K562 (cell line): ENCODE data around the gene DUSP5. TPM values are rescaled to one million over a fixed set of nuclear protein-coding genes. Genes with fewer than 3 reads are reported as not detected.

Source experiments
- ATAC-seq: fragments of 200-7000 bp; cut with Tn5 transposase; 3 replicates; pipeline ENCODE4 v1.9.1; 2020; ENCODE audit warnings: moderate library complexity
- BruUV-seq: library from RNA; stranded (reverse); fragments of 400-500 nt; replicated peaks from 2 replicates; lab custom pipeline; 2021; lab: Mats Ljungman, UMichigan
- CTCF ChIA-PET: fragments of 300-600 bp; formaldehyde crosslinking; extraction: SDS; loops from one replicate; lab custom pipeline; 2021; ENCODE audit warnings: low intra/inter-chr PET ratio; lab: Yijun Ruan, JAX
- POLR2A ChIA-PET: fragments of 300-600, 350-650 bp; sonication (Branson Sonifier 250); formaldehyde crosslinking; extraction: SDS; loops from one replicate; lab custom pipeline; 2021; ENCODE audit warnings: antibody characterized with exemption, inconsistent platforms; lab: Yijun Ruan, JAX
- DNase-seq, 4 experiments: peaks; one replicate each; pipeline versions ENCODE4 v3.0.0 to v3.0.0-alpha.2; 2011 to 2018; ENCODE audit warnings: low spot score in 3 of 4, mixed read lengths in 3 of 4; ENCODE audit errors: extremely low read depth in 1 of 4
- FAIRE-seq: peaks from 2 replicates; lab custom pipeline; 2011; peaks lifted over from hg19 to GRCh38; lab: Jason Lieb, UNC
- H2AFZ ChIP-seq: 2 replicates; pipeline ENCODE4 v1.6.0; 2011; ENCODE audit warnings: low read depth, low read length, control low read depth, inconsistent platforms
- H3K27ac ChIP-seq: fragments of 200-600 bp; 3 replicates; pipeline ENCODE4 v1.8.0; 2011; ENCODE audit warnings: low read depth, mild to moderate bottlenecking, control low read depth, inconsistent platforms, low read length, moderate library complexity, mixed read lengths; ENCODE audit errors: extremely low read depth
- H3K27me3 ChIP-seq, 2 experiments: fragments of 300-600 bp in 1 of 2; 2 replicates in 1 of 2; 3 replicates in 1 of 2; pipeline versions ENCODE4 v1.6.0 to v1.8.0; 2011; ENCODE audit warnings: inconsistent platforms in 2 of 2, low read length in 2 of 2, mild to moderate bottlenecking in 1 of 2, mixed read lengths in 1 of 2, moderate library complexity in 1 of 2; ENCODE audit not compliant: control insufficient read depth in 2 of 2, insufficient read depth in 2 of 2
- H3K36me3 ChIP-seq: fragments of 300-600 bp; 3 replicates; pipeline ENCODE4 v1.8.0; 2011; ENCODE audit warnings: mild to moderate bottlenecking, low read length, inconsistent platforms; ENCODE audit not compliant: control insufficient read depth, insufficient read depth
- H3K4me1 ChIP-seq, 2 experiments: fragments of 200-600 bp in 1 of 2; replicated peaks in 1 of 2; 2 replicates in 1 of 2; 3 replicates in 1 of 2; pipeline versions ENCODE4 v1.5.1 to v1.8.0; 2011; ENCODE audit warnings: inconsistent platforms in 2 of 2, low read length in 2 of 2, mild to moderate bottlenecking in 1 of 2, mixed read lengths in 1 of 2, moderate library complexity in 1 of 2; ENCODE audit not compliant: control insufficient read depth in 2 of 2, insufficient read depth in 2 of 2
- H3K4me2 ChIP-seq: 2 replicates; pipeline ENCODE4 v1.6.1; 2011; ENCODE audit warnings: low read length, control low read depth, inconsistent platforms, mixed read lengths; ENCODE audit not compliant: insufficient read depth
- H3K4me3 ChIP-seq: fragments of 200-600 bp; sonication (generic), shearing (Covaris generic); 2 replicates; pipeline ENCODE4 v1.5.1; 2016; ENCODE audit warnings: control low read depth, inconsistent platforms
- H3K79me2 ChIP-seq: fragments of 200-600 bp; 3 replicates; pipeline ENCODE4 v1.8.0; 2011; ENCODE audit warnings: low read length, inconsistent platforms; ENCODE audit not compliant: control insufficient read depth, insufficient read depth
- H3K9ac ChIP-seq, 2 experiments: 2 replicates each; pipeline versions ENCODE4 v1.6.0 to v1.6.1; 2011; ENCODE audit warnings: low read depth in 2 of 2, low read length in 2 of 2, control low read depth in 1 of 2, inconsistent platforms in 1 of 2, mild to moderate bottlenecking in 1 of 2, mixed read lengths in 1 of 2; ENCODE audit not compliant: insufficient read depth in 1 of 2
- H3K9me1 ChIP-seq: one replicate; pipeline ENCODE4 v1.6.0; 2011; ENCODE audit warnings: inconsistent platforms, mild to moderate bottlenecking, low read length, moderate library complexity; ENCODE audit not compliant: control insufficient read depth, insufficient read depth
- H3K9me3 ChIP-seq: replicated peaks from 2 replicates; pipeline ENCODE4 v1.5.1; 2011; ENCODE audit warnings: low read depth, low read length, inconsistent platforms; ENCODE audit not compliant: control insufficient read depth, insufficient read depth
- H4K20me1 ChIP-seq: replicated peaks from 2 replicates; pipeline ENCODE4 v1.6.1; 2011; ENCODE audit warnings: low read length, inconsistent platforms, mixed read lengths; ENCODE audit not compliant: control insufficient read depth, insufficient read depth
- ATF4 ChIP-seq: fragments of 450-650 bp; formaldehyde crosslinking; IDR thresholded peaks from 2 replicates; pipeline ENCODE4 v1.4.0; 2022; ENCODE audit warnings: mild to moderate bottlenecking, moderate library complexity
- BRD4 ChIP-seq: fragments of 200-600 bp; sonication (generic); IDR thresholded peaks from 2 replicates; pipeline ENCODE4 v1.6.1; 2017; ENCODE audit warnings: inconsistent platforms
- C11orf30 ChIP-seq: fragments of 450-650 bp; IDR thresholded peaks from 2 replicates; pipeline ENCODE4 v1.6.1; 2016; ENCODE audit warnings: low read depth, mild to moderate bottlenecking
- CREB3L1 ChIP-seq: fragments of 450-650 bp; IDR thresholded peaks from 2 replicates; pipeline ENCODE4 v1.6.1; 2014; ENCODE audit warnings: low read depth, mild to moderate bottlenecking, moderate library complexity, borderline replicate concordance
- CUX1 ChIP-seq: fragments of 200-800 bp; sonication (Bioruptor generic); IDR thresholded peaks from 2 replicates; pipeline ENCODE4 v1.6.1; 2016; ENCODE audit warnings: missing genetic modification characterization, missing compliant biosample characterization
- GTF2F1 ChIP-seq: IDR thresholded peaks from 2 replicates; pipeline ENCODE4 v1.6.1; 2011; ENCODE audit warnings: low read depth, low read length, improper control_type of control experiment
- MTF1 ChIP-seq: fragments of 250-450 bp; sonication (Bioruptor Pico); IDR thresholded peaks from 2 replicates; pipeline ENCODE4 v1.9.0; 2021; ENCODE audit warnings: moderate library complexity, mild to moderate bottlenecking, inconsistent platforms, borderline replicate concordance
- MXI1 ChIP-seq: IDR thresholded peaks from 2 replicates; pipeline ENCODE4 v1.6.1; 2011; ENCODE audit warnings: low read depth, mild to moderate bottlenecking, improper control_type of control experiment, low read length
- NR2C2 ChIP-seq, 2 experiments: fragments of 200-800 bp in 1 of 2; sonication (Bioruptor generic) in 1 of 2; sonication (generic) in 1 of 2; formaldehyde crosslinking in 1 of 2; IDR thresholded peaks; 2 replicates each; pipeline versions ENCODE4 v1.6.1 to v1.8.0; 2016 to 2022; ENCODE audit warnings: mild to moderate bottlenecking in 1 of 2, missing compliant biosample characterization in 1 of 2, missing genetic modification characterization in 1 of 2, missing genetic modification reagents in 1 of 2
- PHTF2 ChIP-seq: fragments of 250-450 bp; sonication (Bioruptor Pico); IDR thresholded peaks from 2 replicates; pipeline ENCODE4 v1.5.0; 2021; ENCODE audit warnings: mild to moderate bottlenecking
- TGIF2 ChIP-seq: sonication (generic); formaldehyde crosslinking; IDR thresholded peaks from 2 replicates; pipeline ENCODE4 v1.8.1; 2022; ENCODE audit warnings: mild to moderate bottlenecking, missing genetic modification reagents, moderate library complexity
- ZBTB1 ChIP-seq: sonication (generic); formaldehyde crosslinking; IDR thresholded peaks from 2 replicates; pipeline ENCODE4 v1.8.1; 2023; ENCODE audit warnings: missing genetic modification reagents, low read depth, mild to moderate bottlenecking, borderline replicate concordance
- ZNF696 ChIP-seq: fragments of 250-450 bp; sonication (Bioruptor Pico); conservative IDR thresholded peaks from 2 replicates; pipeline ENCODE4 v1.4.0; 2020; ENCODE audit warnings: mild to moderate bottlenecking, moderate library complexity
- WGBS: fragments of 100-300 bp; shearing (Covaris generic); methylation state at CpG from one replicate; pipeline ENCODE4 v1.1.6; 2016; ENCODE audit warnings: low coverage, mixed read lengths; ENCODE audit not compliant: insufficient coverage; ENCODE audit errors: missing lambda C conversion rate; 5-methylcytosine and 5-hydroxymethylcytosine counted together
- in situ Hi-C: fragments of 300-500 bp; cut with MboI; formaldehyde crosslinking; loops from 4 replicates; pipeline ENCODE4 v1.15.0; 2018; ENCODE audit warnings: inconsistent platforms, mixed read lengths
- intact Hi-C: fragments of 100-400 bp; cut with micrococcal nuclease; formaldehyde crosslinking; loops from 2 replicates; pipeline ENCODE4 v1.14.2; 2022
- polyA plus RNA-seq, 8 experiments: library from polyadenylated mRNA; depleted of rRNA in 4 of 8; stranded (reverse) in 5 of 8; unstranded in 3 of 8; fragments of >200 nt; fragmentation: Nextera tagmentation in 2 of 8; fragmentation: Illumina TruSeq in 1 of 8; extraction: Ambion mirVana in 2 of 8; extraction: Trizol in 1 of 8; gene quantifications; 2 replicates each; pipeline versions ENCODE4 v1.2.1 to v1.2.3, GENCODE V29; 2011 to 2014; ENCODE audit warnings: inconsistent platforms in 1 of 8, missing spikeins in 1 of 8
- total RNA-seq, 7 experiments: library from RNA; depleted of rRNA in 6 of 7; stranded (reverse); fragments of >200 nt in 6 of 7; fragmentation: Illumina TruSeq in 2 of 7; extraction: Trizol in 2 of 7; gene quantifications; 2 replicates each; pipeline versions ENCODE4 v1.2.1 to v1.2.3, GENCODE V29; 2011 to 2021; ENCODE audit warnings: low replicate concordance in 1 of 7

Gene DUSP5
- total and polyA plus RNA-seq, 9 of the 15 experiments (the other 6 are each of a cell fraction or from before 2014, with no cell fraction given): 0.49 to 3.4 (median 2.0) TPM

- WGBS: 5% methylated on average over 4 of the region's 4 CpGs
- ATAC-seq (no peak), FAIRE-seq (no peak), DNase-seq (no peak)
- ChIA-PET CTCF (no interaction called here), POLR2A (interaction anchor here (1.1 kb wide), 1 partner anchor 25 kb away, joined by 3 read pairs; no protein-coding TSS in a partner anchor)
- H3K9me3 ChIP-seq: no peaks in the 10 kb centered on the region
- intact Hi-C loops: no loop called here
- no peak overlapping the region for H2AFZ ChIP-seq
- no peaks in the 10 kb centered on the region for H3K9me1 ChIP-seq
- peaks cover 0 to 13% of the 10 kb centered on the region in 2 experiments; a peak in 2 of 5 replicates for H3K27me3 ChIP-seq
- H3K4me2 ChIP-seq: no peak overlapping the region
- no peaks in the 10 kb centered on the region for H3K4me1 ChIP-seq
- no peak overlapping the region for H3K27ac ChIP-seq
- no peak for TF ChIP-seq ATF4 (CRISPR knock-in tag)
- no peak for TF ChIP-seq NR2C2 (CRISPR knock-in tag; IDR thresholded peaks at IDR 0.05)
- no peak for TF ChIP-seq NR2C2 (tag; IDR thresholded peaks at IDR 0.05)
- TF ChIP-seq PHTF2 (CRISPR knock-in tag): no peak
- TF ChIP-seq GTF2F1: no peak
- no peak for TF ChIP-seq BRD4
- TF ChIP-seq TGIF2 (CRISPR knock-in tag): no peak
- no peak for TF ChIP-seq CUX1 (CRISPR knock-in tag)
- TF ChIP-seq MTF1 (CRISPR knock-in tag): no peak
- no peak for TF ChIP-seq CREB3L1
- TF ChIP-seq ZNF696 (CRISPR knock-in tag): no peak
- TF ChIP-seq C11orf30: no peak
- TF ChIP-seq ZBTB1 (CRISPR knock-in tag): no peak
- no peak for TF ChIP-seq MXI1
- H3K79me2 ChIP-seq: no peaks in the 10 kb centered on the region
- H3K4me3 ChIP-seq: no peak overlapping the region
- no TSS peak for BruUV-seq
- H3K36me3 ChIP-seq: no peaks in the 10 kb centered on the region
- H3K9ac ChIP-seq: no peak overlapping the region
- in situ Hi-C loops: no loop called here
- H4K20me1 ChIP-seq: no peaks in the 10 kb centered on the region
These were observed 22.9 kb upstream of the DUSP5 start for GRCh38 chr10:110474826-110475225.
